Measurements from ENCODE around the gene MTFMT.
A peak's percentile ranks its signal among the peaks of the same experiment; 100 is the strongest.

The MTFMT gene

GRCh38 chr15:65069779-65070546 is 40.5 kb upstream of the MTFMT start:
- Histone ChIP-seq H3K4me3 (ENCODE audit: insufficient read depth, low read depth, low read length) (no peak overlapping the region), H3K27ac (ENCODE audit: insufficient read depth, low read depth, low read length, poor library complexity, severe bottlenecking) (no peak overlapping the region)
- WGBS, 2 experiments, result 92% methylated on average over 5 of the region's 5 CpGs

GRCh38 chr15:65069179-65069578 is 39.7 kb upstream of the MTFMT start:
- Histone ChIP-seq H3K27me3 (ENCODE audit: control insufficient read depth, insufficient read depth, low read length, poor library complexity, severe bottlenecking) (peaks cover 11% of the 10 kb centered on the region), H3K27ac (ENCODE audit: insufficient read depth, low read depth, low read length, poor library complexity, severe bottlenecking) (no peak overlapping the region), H3K36me3 (ENCODE audit: control insufficient read depth, insufficient read depth, low read length) (no peaks in the 10 kb centered on the region), H3K4me1 (ENCODE audit: control insufficient read depth, insufficient read depth, low read length) (peaks cover 28% of the 10 kb centered on the region), H3K4me3 (ENCODE audit: insufficient read depth, low read depth, low read length) (no peak overlapping the region), H3K9me3 (ENCODE audit: control insufficient read depth, low read length) (no peaks in the 10 kb centered on the region)
- 89 to 95% methylated on average over 1 of the region's 1 CpG for WGBS, 2 experiments

More at GRCh38 chr15:65069779-65070546, 40.5 kb upstream of the MTFMT start:
- H3K9me3 ChIP-seq (ENCODE audit: control insufficient read depth, low read length), result no peaks in the 10 kb centered on the region
- H3K36me3 ChIP-seq (ENCODE audit: control insufficient read depth, insufficient read depth, low read length), result no peaks in the 10 kb centered on the region
- peaks cover 27% of the 10 kb centered on the region for H3K4me1 ChIP-seq (ENCODE audit: control insufficient read depth, insufficient read depth, low read length)
- H3K27me3 ChIP-seq (ENCODE audit: control insufficient read depth, insufficient read depth, low read length, poor library complexity, severe bottlenecking), result peaks cover 11% of the 10 kb centered on the region

GRCh38 chr15:65068403-65068788 is 39.0 kb upstream of the MTFMT start:
- H3K27ac ChIP-seq (ENCODE audit: insufficient read depth, low read depth, low read length, poor library complexity, severe bottlenecking), result no peak overlapping the region
- H3K4me3 ChIP-seq (ENCODE audit: insufficient read depth, low read depth, low read length), result no peak overlapping the region

DNA sequence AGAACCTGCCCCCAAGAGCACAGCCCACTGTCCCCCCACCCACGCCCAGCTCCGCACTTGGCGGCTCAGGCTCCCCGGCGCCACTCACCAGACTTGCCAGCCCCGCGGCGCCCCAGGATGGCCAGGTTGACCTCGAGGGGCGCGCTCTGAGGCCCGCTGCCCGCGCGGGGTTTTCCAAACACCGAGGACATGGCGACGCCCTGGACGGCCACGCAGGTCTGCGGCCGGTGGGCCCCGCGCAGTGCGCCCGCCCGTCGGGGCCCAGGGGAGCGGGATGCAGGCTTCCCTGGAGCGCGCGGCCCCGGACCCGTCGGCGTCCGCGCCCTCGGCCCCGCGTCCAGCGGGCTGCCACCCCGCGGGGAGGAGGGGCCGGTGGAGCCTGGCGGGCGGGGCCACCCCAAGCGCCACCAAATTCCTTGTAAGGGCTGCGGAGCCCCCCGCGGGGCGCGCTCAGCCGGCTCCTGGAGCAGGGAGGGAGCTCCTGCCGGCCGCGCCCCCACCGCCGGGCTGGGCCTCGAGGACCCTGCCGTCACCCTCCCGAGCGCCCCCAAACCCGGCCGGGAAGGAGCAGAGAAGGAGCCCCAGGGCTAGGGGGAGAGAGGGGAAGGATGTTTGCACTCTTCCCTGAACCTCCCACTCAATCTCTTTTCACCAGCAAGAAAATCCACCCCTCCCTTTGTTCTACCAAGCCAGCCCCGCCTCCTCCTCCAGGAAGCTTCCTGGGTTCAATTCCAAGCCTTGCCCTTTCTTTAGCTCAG is 38.4 kb upstream of the MTFMT start, which contains the start of gene RASL12:
TSS of gene RASL12 (minus strand) at position 347 of the 758 bp plus-strand sequence. CDS start at position 191, 156 bp downstream.
- no peaks in the 10 kb centered on the region for H3K36me3 ChIP-seq (ENCODE audit: control insufficient read depth, insufficient read depth, low read length)
- peak within 1 kb of the TSS; percentile 39 for H3K27ac ChIP-seq (ENCODE audit: insufficient read depth, low read depth, low read length, poor library complexity, severe bottlenecking)
- H3K9me3 ChIP-seq (ENCODE audit: control insufficient read depth, low read length), result no peaks in the 10 kb centered on the region
- H3K4me1 ChIP-seq (ENCODE audit: control insufficient read depth, insufficient read depth, low read length), result peaks cover 28% of the 10 kb centered on the region
- H3K4me3 ChIP-seq (ENCODE audit: insufficient read depth, low read depth, low read length), result peak within 1 kb of the TSS; percentile 47
- 1% methylated on average over 66 of the region's 66 CpGs for WGBS, 2 experiments
- peaks cover 11% of the 10 kb centered on the region for H3K27me3 ChIP-seq (ENCODE audit: control insufficient read depth, insufficient read depth, low read length, poor library complexity, severe bottlenecking)

More at GRCh38 chr15:65068403-65068788, 39.0 kb upstream of the MTFMT start:
- 70 to 73% methylated on average over 3 of the region's 3 CpGs for WGBS, 2 experiments
- Histone ChIP-seq H3K27me3 (ENCODE audit: control insufficient read depth, insufficient read depth, low read length, poor library complexity, severe bottlenecking) (peaks cover 11% of the 10 kb centered on the region), H3K36me3 (ENCODE audit: control insufficient read depth, insufficient read depth, low read length) (no peaks in the 10 kb centered on the region), H3K9me3 (ENCODE audit: control insufficient read depth, low read length) (no peaks in the 10 kb centered on the region), H3K4me1 (ENCODE audit: control insufficient read depth, insufficient read depth, low read length) (peaks cover 28% of the 10 kb centered on the region)

DNA sequence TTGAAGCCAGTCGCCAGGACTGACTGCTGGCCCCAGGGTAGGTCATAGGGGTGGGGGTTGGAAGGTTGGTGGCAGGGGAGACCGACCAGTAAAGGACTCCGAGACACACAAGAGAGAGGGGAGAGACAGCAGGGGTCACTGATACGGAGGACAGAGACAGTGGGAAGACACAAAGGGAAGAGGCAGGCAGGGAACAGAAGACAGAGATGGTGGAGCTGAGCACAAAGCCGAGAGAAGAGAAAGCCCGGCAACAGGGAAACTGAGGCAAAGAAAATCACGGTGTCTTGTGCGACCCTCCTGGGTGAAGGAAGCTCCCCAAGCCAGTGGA is 37.8 kb upstream of the MTFMT start:
- H3K4me3 ChIP-seq (ENCODE audit: insufficient read depth, low read depth, low read length), result peak overlapping the region; percentile 47
- H3K9me3 ChIP-seq (ENCODE audit: control insufficient read depth, low read length), result no peaks in the 10 kb centered on the region
- peaks cover 28% of the 10 kb centered on the region for H3K4me1 ChIP-seq (ENCODE audit: control insufficient read depth, insufficient read depth, low read length)
- WGBS, 2 experiments, result 0 to 1% methylated on average over 8 of the region's 8 CpGs
- peaks cover 11% of the 10 kb centered on the region for H3K27me3 ChIP-seq (ENCODE audit: control insufficient read depth, insufficient read depth, low read length, poor library complexity, severe bottlenecking)
- H3K27ac ChIP-seq (ENCODE audit: insufficient read depth, low read depth, low read length, poor library complexity, severe bottlenecking), result no peak overlapping the region
- no peaks in the 10 kb centered on the region for H3K36me3 ChIP-seq (ENCODE audit: control insufficient read depth, insufficient read depth, low read length)

- no peaks in the 10 kb centered on the region for H3K36me3 ChIP-seq (ENCODE audit: control insufficient read depth, insufficient read depth, low read length)
- H3K4me1 ChIP-seq (ENCODE audit: control insufficient read depth, insufficient read depth, low read length), result peaks cover 28% of the 10 kb centered on the region
- 11 to 14% methylated on average over 9 of the region's 9 CpGs for WGBS, 2 experiments
- H3K27ac ChIP-seq (ENCODE audit: insufficient read depth, low read depth, low read length, poor library complexity, severe bottlenecking), result peak overlapping the region; percentile 39
- peaks cover 11% of the 10 kb centered on the region for H3K27me3 ChIP-seq (ENCODE audit: control insufficient read depth, insufficient read depth, low read length, poor library complexity, severe bottlenecking)
- no peaks in the 10 kb centered on the region for H3K9me3 ChIP-seq (ENCODE audit: control insufficient read depth, low read length)
- peak overlapping the region; percentile 47 for H3K4me3 ChIP-seq (ENCODE audit: insufficient read depth, low read depth, low read length)
Measured at GRCh38 chr15:65066635-65067316, 37.3 kb upstream of the MTFMT start.

DNA sequence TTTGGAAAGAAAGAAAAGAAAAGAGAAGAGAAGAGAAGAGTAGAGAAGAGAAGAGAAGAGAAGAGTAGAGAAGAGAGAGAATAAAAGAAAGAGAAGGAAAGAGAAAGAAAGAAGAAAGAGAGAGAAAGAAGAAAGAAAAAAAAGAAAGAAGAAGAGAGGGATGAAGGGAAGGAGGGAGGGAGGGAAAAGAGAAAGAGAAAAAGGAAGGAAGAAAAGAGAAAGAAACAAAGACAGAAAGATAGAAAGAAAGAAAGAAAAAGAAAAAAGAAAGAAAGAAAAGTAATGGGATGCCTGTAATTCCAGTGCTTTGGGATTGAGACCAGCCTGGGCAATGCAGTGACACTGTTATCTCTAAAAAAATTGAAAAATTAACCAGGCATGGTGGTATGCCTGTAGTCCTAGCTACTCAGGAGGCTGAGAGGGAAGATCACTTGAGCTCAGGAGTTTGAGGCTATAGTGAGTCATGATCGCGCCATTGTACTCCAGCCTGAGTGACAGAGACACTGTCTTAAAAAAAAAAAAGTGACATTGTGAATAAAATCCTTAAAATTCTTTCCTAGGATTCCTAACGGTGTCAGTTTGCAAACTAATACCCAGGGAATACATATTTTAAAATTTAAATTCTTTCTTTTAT is 36.7 kb upstream of the MTFMT start:
- H3K9me3 ChIP-seq (ENCODE audit: control insufficient read depth, low read length), result no peaks in the 10 kb centered on the region
- H3K4me3 ChIP-seq (ENCODE audit: insufficient read depth, low read depth, low read length), result no peak overlapping the region
- no peak overlapping the region for H3K27ac ChIP-seq (ENCODE audit: insufficient read depth, low read depth, low read length, poor library complexity, severe bottlenecking)
- peaks cover 11% of the 10 kb centered on the region for H3K27me3 ChIP-seq (ENCODE audit: control insufficient read depth, insufficient read depth, low read length, poor library complexity, severe bottlenecking)
- no peaks in the 10 kb centered on the region for H3K36me3 ChIP-seq (ENCODE audit: control insufficient read depth, insufficient read depth, low read length)
- H3K4me1 ChIP-seq (ENCODE audit: control insufficient read depth, insufficient read depth, low read length), result peaks cover 26% of the 10 kb centered on the region
- WGBS, 2 experiments, result 43 to 61% methylated on average over 2 to 3 of the region's 3 CpGs

- Histone ChIP-seq H3K27me3 (ENCODE audit: control insufficient read depth, insufficient read depth, low read length, poor library complexity, severe bottlenecking) (peaks cover 5% of the 10 kb centered on the region), H3K27ac (ENCODE audit: insufficient read depth, low read depth, low read length, poor library complexity, severe bottlenecking) (no peak overlapping the region), H3K4me1 (ENCODE audit: control insufficient read depth, insufficient read depth, low read length) (peaks cover 19% of the 10 kb centered on the region), H3K4me3 (ENCODE audit: insufficient read depth, low read depth, low read length) (no peak overlapping the region), H3K36me3 (ENCODE audit: control insufficient read depth, insufficient read depth, low read length) (no peaks in the 10 kb centered on the region), H3K9me3 (ENCODE audit: control insufficient read depth, low read length) (no peaks in the 10 kb centered on the region)
- WGBS, 2 experiments, result 92 to 93% methylated on average over 5 of the region's 5 CpGs
Measured at GRCh38 chr15:65062726-65063125, 33.3 kb upstream of the MTFMT start.

- WGBS, 2 experiments, result 91 to 93% methylated on average over 5 of the region's 5 CpGs
- no peaks in the 10 kb centered on the region for H3K9me3 ChIP-seq (ENCODE audit: control insufficient read depth, low read length)
- peaks cover 13% of the 10 kb centered on the region for H3K4me1 ChIP-seq (ENCODE audit: control insufficient read depth, insufficient read depth, low read length)
- H3K36me3 ChIP-seq (ENCODE audit: control insufficient read depth, insufficient read depth, low read length), result no peaks in the 10 kb centered on the region
- H3K27ac ChIP-seq (ENCODE audit: insufficient read depth, low read depth, low read length, poor library complexity, severe bottlenecking), result no peak overlapping the region
- no peak overlapping the region for H3K4me3 ChIP-seq (ENCODE audit: insufficient read depth, low read depth, low read length)
- H3K27me3 ChIP-seq (ENCODE audit: control insufficient read depth, insufficient read depth, low read length, poor library complexity, severe bottlenecking), result no peaks in the 10 kb centered on the region
Measured at GRCh38 chr15:65062061-65062460, 32.6 kb upstream of the MTFMT start.

Data from ectodermal cell (in vitro differentiated cells).